Nephron progenitor cell (in vitro differentiated cells): ENCODE measurements around the gene GPR26.
A peak's percentile ranks its signal among the peaks of the same experiment; 100 is the strongest.

Experiments
- DNase-seq: peaks from one replicate; pipeline ENCODE4 v3.0.0; 2021
- H3K27ac Mint-ChIP-seq: 2 replicates; pipeline ENCODE4 v1.8.0; 2021; ENCODE audit warnings: mild to moderate bottlenecking, moderate library complexity, mixed read lengths
- H3K27me3 Mint-ChIP-seq: 2 replicates; pipeline ENCODE4 v1.8.0; 2021; ENCODE audit warnings: mild to moderate bottlenecking, low read depth, mixed read lengths; ENCODE audit not compliant: poor library complexity
- H3K36me3 Mint-ChIP-seq: 2 replicates; pipeline ENCODE4 v1.8.0; 2021; ENCODE audit warnings: low read depth, mixed read lengths
- H3K4me1 Mint-ChIP-seq: 2 replicates; pipeline ENCODE4 v1.8.0; 2021; ENCODE audit warnings: mixed read lengths
- H3K4me3 Mint-ChIP-seq: 2 replicates; pipeline ENCODE4 v1.8.0; 2021; ENCODE audit warnings: mild to moderate bottlenecking, moderate library complexity, mixed read lengths
- H3K9me3 Mint-ChIP-seq: 2 replicates; pipeline ENCODE4 v1.8.0; 2021; ENCODE audit warnings: mild to moderate bottlenecking, moderate library complexity, mixed read lengths
- TF ChIP-seq, protein P1 (sequence below): fragments of 200-600 bp; sonication (generic); IDR thresholded peaks from 2 replicates; pipeline ENCODE4 v1.5.0; 2021; ENCODE audit warnings: antibody characterized with exemption

GPR26 gene

DNA sequence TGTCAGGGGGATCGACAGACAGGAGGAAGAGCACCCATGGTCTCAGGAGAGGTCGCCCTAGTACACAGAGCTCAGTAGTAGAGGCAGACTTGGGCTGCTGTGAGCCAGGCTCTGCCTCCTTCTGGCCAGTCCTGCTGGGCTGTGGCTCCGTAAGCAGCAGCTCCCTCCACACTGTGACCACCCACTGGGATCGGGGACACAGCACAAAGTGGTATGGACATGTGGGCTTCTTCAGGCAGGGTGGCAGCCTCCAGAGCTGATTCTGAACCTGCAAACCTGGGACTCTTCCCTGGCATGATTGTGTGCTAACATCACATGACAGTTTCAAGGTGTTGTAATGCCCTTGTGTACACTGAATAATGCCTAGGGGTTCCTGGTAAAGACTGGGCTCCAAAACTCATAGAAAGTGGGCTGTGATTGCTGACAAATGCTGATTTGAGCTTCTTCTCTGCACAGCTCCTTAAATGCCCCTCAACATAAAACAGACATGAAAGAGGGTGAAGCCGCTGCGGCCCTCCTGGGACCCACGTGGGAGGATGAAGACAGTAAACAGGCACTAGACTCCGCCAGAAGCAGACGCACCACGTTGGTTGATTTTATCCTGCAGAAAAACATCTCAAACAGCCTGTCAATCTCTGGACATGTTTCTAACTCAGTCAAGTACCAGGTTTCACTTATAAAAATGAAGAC, 76.7 kb downstream of the GPR26 start:
- DNase-seq = no peak
- H3K36me3 Mint-ChIP-seq = no peaks in the 10 kb centered on the region
- no peak overlapping the region for H3K4me3 Mint-ChIP-seq
- TF ChIP-seq, protein P1, sequence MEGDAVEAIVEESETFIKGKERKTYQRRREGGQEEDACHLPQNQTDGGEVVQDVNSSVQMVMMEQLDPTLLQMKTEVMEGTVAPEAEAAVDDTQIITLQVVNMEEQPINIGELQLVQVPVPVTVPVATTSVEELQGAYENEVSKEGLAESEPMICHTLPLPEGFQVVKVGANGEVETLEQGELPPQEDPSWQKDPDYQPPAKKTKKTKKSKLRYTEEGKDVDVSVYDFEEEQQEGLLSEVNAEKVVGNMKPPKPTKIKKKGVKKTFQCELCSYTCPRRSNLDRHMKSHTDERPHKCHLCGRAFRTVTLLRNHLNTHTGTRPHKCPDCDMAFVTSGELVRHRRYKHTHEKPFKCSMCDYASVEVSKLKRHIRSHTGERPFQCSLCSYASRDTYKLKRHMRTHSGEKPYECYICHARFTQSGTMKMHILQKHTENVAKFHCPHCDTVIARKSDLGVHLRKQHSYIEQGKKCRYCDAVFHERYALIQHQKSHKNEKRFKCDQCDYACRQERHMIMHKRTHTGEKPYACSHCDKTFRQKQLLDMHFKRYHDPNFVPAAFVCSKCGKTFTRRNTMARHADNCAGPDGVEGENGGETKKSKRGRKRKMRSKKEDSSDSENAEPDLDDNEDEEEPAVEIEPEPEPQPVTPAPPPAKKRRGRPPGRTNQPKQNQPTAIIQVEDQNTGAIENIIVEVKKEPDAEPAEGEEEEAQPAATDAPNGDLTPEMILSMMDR = no peak
- H3K9me3 Mint-ChIP-seq = no peaks in the 10 kb centered on the region
- no peak overlapping the region for H3K27ac Mint-ChIP-seq
- H3K27me3 Mint-ChIP-seq = peaks cover 13% of the 10 kb centered on the region
- peaks cover 29% of the 10 kb centered on the region for H3K4me1 Mint-ChIP-seq

- DNase-seq = no peak
- no peaks in the 10 kb centered on the region for H3K9me3 Mint-ChIP-seq
- H3K27me3 Mint-ChIP-seq = peaks cover 16% of the 10 kb centered on the region
- no peaks in the 10 kb centered on the region for H3K36me3 Mint-ChIP-seq
- H3K27ac Mint-ChIP-seq = no peak overlapping the region
- peak overlapping the region; percentile 58 for H3K4me3 Mint-ChIP-seq
- peaks cover 36% of the 10 kb centered on the region for H3K4me1 Mint-ChIP-seq
- TF ChIP-seq, protein P1 = no peak
These were observed 77.5 kb downstream of the GPR26 start for GRCh38 chr10:123743441-123744223.

DNA sequence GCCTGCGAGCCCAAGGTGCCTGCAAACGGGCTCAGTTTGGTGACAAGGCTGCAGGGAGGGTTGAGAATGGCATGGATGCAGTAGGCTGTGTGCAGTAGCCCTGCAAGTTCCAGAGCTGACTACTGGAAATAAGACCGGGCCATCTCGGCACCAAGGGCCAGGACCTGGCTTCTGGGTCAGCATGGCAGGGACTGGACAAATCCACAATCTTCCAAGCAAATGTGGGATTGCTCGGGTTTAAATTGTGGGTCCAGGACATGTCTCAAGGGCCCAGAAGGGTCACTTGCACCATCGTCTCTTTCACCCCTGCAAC, 78.0 kb downstream of the GPR26 start:
- peaks cover 16% of the 10 kb centered on the region for H3K27me3 Mint-ChIP-seq
- H3K9me3 Mint-ChIP-seq = no peaks in the 10 kb centered on the region

More for the DNA sequence above, 78.0 kb downstream of the GPR26 start:
- DNase-seq = no peak
- no peak overlapping the region for H3K27ac Mint-ChIP-seq
- peaks cover 40% of the 10 kb centered on the region for H3K4me1 Mint-ChIP-seq
- TF ChIP-seq, protein P1 = no peak
- H3K36me3 Mint-ChIP-seq = no peaks in the 10 kb centered on the region
- no peak overlapping the region for H3K4me3 Mint-ChIP-seq
